Spleen (tissue), 11 donors: ENCODE results near the gene DPF3. TPM values are rescaled to one million over a fixed set of nuclear protein-coding genes. Genes with fewer than 3 reads are reported as not detected.

Experiments used
- DNase-seq: peaks from one replicate; pipeline ENCODE4 v3.0.0-alpha.2; 2020
- H3K27ac ChIP-seq, 8 donors: fragments of 200-600 bp; sonication (generic) in 7 of 8; 1 replicate in 4 of 8; 2 replicates in 4 of 8; pipeline versions ENCODE4 v1.5.0 to v1.8.0; 2016 to 2021; ENCODE audit warnings: inconsistent platforms in 4 of 8, mild to moderate bottlenecking in 4 of 8, moderate library complexity in 1 of 8
- H3K27me3 ChIP-seq, 7 donors: fragments of 200-600 bp; sonication (generic) in 6 of 7; replicated peaks in 1 of 7; 1 replicate in 4 of 7; 2 replicates in 3 of 7; pipeline versions ENCODE4 v1.5.0 to v1.8.0; 2016 to 2021; ENCODE audit warnings: inconsistent platforms in 3 of 7, mild to moderate bottlenecking in 1 of 7
- H3K36me3 ChIP-seq, 6 donors: fragments of 200-600 bp; sonication (generic) in 5 of 6; 1 replicate in 4 of 6; 2 replicates in 2 of 6; pipeline versions ENCODE4 v1.5.0 to v1.8.0; 2016 to 2021; ENCODE audit warnings: inconsistent platforms in 2 of 6
- H3K4me1 ChIP-seq, 6 donors: fragments of 200-600 bp; sonication (generic) in 5 of 6; 1 replicate in 3 of 6; 2 replicates in 3 of 6; pipeline versions ENCODE4 v1.5.0 to v1.8.0; 2016 to 2021; ENCODE audit warnings: inconsistent platforms in 3 of 6
- H3K4me3 ChIP-seq, 8 donors: fragments of 200-600 bp; sonication (generic) in 7 of 8; 1 replicate in 4 of 8; 2 replicates in 4 of 8; pipeline versions ENCODE4 v1.5.0 to v1.8.0; 2016 to 2021; ENCODE audit warnings: inconsistent platforms in 4 of 8, mild to moderate bottlenecking in 4 of 8, moderate library complexity in 2 of 8
- H3K9me3 ChIP-seq, 8 donors: fragments of 200-600 bp; sonication (generic) in 7 of 8; 1 replicate in 4 of 8; 2 replicates in 4 of 8; pipeline versions ENCODE4 v1.5.0 to v1.8.0; 2016 to 2021; ENCODE audit warnings: inconsistent platforms in 4 of 8
- CTCF ChIP-seq, 11 experiments: fragments of 200-600 bp in 7 of 11; fragments of 450-650 bp in 4 of 11; sonication (generic) in 4 of 11; IDR thresholded peaks in 8 of 11; conservative IDR thresholded peaks in 3 of 11; 1 replicate in 7 of 11; 2 replicates in 4 of 11; pipeline versions ENCODE4 v1.4.0 to v1.8.0; 2016 to 2021; ENCODE audit warnings: antibody characterized with exemption in 11 of 11, inconsistent platforms in 4 of 11, mild to moderate bottlenecking in 1 of 11
- POLR2A ChIP-seq, 3 donors: fragments of 450-650 bp; IDR thresholded peaks; one replicate each; pipeline ENCODE4 v1.5.1; 2017; ENCODE audit warnings: antibody characterized with exemption in 3 of 3, mild to moderate bottlenecking in 1 of 3
- POLR2AphosphoS5 ChIP-seq, 3 donors: sonication (generic); formaldehyde crosslinking; IDR thresholded peaks; one replicate each; pipeline ENCODE4 v1.5.1; 2017; ENCODE audit warnings: antibody characterized with exemption in 3 of 3
- WGBS, 5 donors: extraction: QIAGEN DNeasy Blood & Tissue Kit in 3 of 5; methylation state at CpG; one replicate each; pipeline versions ENCODE4 v1.1.5 to v1.1.7; 2013 to 2018; 5-methylcytosine and 5-hydroxymethylcytosine counted together
- intact Hi-C: fragments of 100-400 bp; cut with DNase I; formaldehyde crosslinking; loops from one replicate; pipeline ENCODE4 v1.15.0; 2023; ENCODE audit warnings: low total_unique reads
- polyA plus RNA-seq, 3 donors: library from polyadenylated mRNA; stranded (reverse); fragments of 200-250 nt; gene quantifications; one replicate each; pipeline ENCODE4 v1.2.1, GENCODE V29; 2013
- total RNA-seq, 7 donors: library from RNA; depleted of rRNA in 3 of 7; stranded (reverse); fragments of >200 nt in 3 of 7; fragmentation: NEBNext Ultra II Directional in 4 of 7; extraction: Animal tissue kit (Norgen Biotek cat#: 25700) in 4 of 7; gene quantifications; one replicate each; pipeline versions ENCODE4 v1.1.0 to v1.2.1, GENCODE V29; 2016 to 2021
- donor health status: healthy with polysubstance abuse.
- donor health status: DM: no; HTN: no; CAD: no; lungs with moderate emphysema.
- donor health status: DM: no; HTN: no; CAD: no.
- donor health status: Bipolar disorder and iron deficiency.
- donor health status: healthy.
- donor health status: DM: no; HTN: no; CAD: no.
- donor health status: DM: yes; HTN: yes; CAD: no.

Gene DPF3
- total and polyA plus RNA-seq, 10 donors = 0.76 to 8.9 (median 3.0) TPM

GRCh38 chr14:72926292-72927028 is 32.6 kb upstream of the DPF3 start, which contains the start of gene DCAF4:
Gene DCAF4, plus strand, starts transcription at chr14:72926464. Its CDS starts 11,515 bp downstream, at chr14:72937979.
- H3K27me3 ChIP-seq = no peaks in the 10 kb centered on the region
- DNase-seq = peak; percentile 97
- WGBS, 5 donors = 0 to 1% (median 0%) methylated on average over 19 to 59 of the region's 59 CpGs
- peak within 1 kb of the TSS; percentile 82 to 98 (median 92) for H3K4me3 ChIP-seq
- H3K27ac ChIP-seq = peak within 1 kb of the TSS in 7 of 8 donors; percentile 13 to 87 (median 78)
- intact Hi-C loops = no loop called here
- no peaks in the 10 kb centered on the region for H3K36me3 ChIP-seq
- no peaks in the 10 kb centered on the region for H3K9me3 ChIP-seq
- H3K4me1 ChIP-seq = peaks cover 0 to 25% (median 17%) of the 10 kb centered on the region in 6 donors
- TF ChIP-seq CTCF (IDR thresholded peaks at IDR 0.05 in 8 of 11, conservative IDR thresholded peaks at IDR 0.05 in 3 of 11) = peak in 1 of 11 experiments; percentile 19
- no peak for TF ChIP-seq POLR2A (IDR thresholded peaks at IDR 0.05)
- peak; percentile 56 to 81 (median 78) for TF ChIP-seq POLR2AphosphoS5 (IDR thresholded peaks at IDR 0.05)

DNA sequence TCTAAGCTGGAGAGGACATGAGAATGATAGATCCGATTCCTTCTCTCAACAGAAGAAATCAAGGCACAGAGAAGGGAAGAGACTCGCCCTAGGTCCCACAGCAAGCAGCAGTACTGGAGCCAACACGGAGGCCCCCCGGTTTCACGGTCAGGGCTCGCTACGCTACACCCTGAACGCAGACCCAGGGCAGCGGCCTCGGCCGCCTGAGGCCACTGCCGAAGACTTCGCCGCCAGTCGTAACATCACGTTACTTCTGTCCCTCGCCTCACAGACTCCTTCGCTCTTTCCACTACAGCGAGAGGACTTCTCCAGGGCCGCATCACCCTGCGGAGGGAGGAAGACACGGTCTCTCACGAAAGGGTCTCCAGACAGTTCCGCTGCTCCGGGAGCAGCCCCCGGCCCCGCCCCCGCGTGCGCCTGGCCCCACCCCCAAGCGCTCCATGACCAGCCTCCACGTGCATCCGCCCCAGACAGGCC is 32.0 kb upstream of the DPF3 start:
- peaks cover 0 to 2% (median 0%) of the 10 kb centered on the region in 7 donors for H3K27me3 ChIP-seq
- intact Hi-C loops = no loop called here
- peak overlapping the region in 5 of 8 donors; percentile 3 to 87 (median 82) for H3K27ac ChIP-seq

GRCh38 chr14:72925171-72925759 is 31.4 kb upstream of the DPF3 start:
- H3K36me3 ChIP-seq = no peaks in the 10 kb centered on the region

More for the DNA sequence above, 32.0 kb upstream of the DPF3 start:
- DNase-seq = no peak
- H3K9me3 ChIP-seq = no peaks in the 10 kb centered on the region
- peak overlapping the region; percentile 82 to 98 (median 92) for H3K4me3 ChIP-seq
- TF ChIP-seq POLR2A (IDR thresholded peaks at IDR 0.05) = no peak
- no peak for TF ChIP-seq CTCF (IDR thresholded peaks at IDR 0.05 in 8 of 11, conservative IDR thresholded peaks at IDR 0.05 in 3 of 11)
- no peak for TF ChIP-seq POLR2AphosphoS5 (IDR thresholded peaks at IDR 0.05)
- no peaks in the 10 kb centered on the region for H3K36me3 ChIP-seq
- H3K4me1 ChIP-seq = peaks cover 0 to 25% (median 17%) of the 10 kb centered on the region in 6 donors
- 6 to 10% (median 6%) methylated on average over 20 to 33 of the region's 33 CpGs for WGBS, 5 donors

More at GRCh38 chr14:72925171-72925759, 31.4 kb upstream of the DPF3 start:
- Histone ChIP-seq H3K9me3 (no peaks in the 10 kb centered on the region), H3K27me3 (peaks cover 0 to 6% (median 0%) of the 10 kb centered on the region in 7 donors), H3K27ac (peak overlapping the region in 4 of 8 donors; percentile 3 to 84 (median 80)), H3K4me3 (peak overlapping the region in 4 of 8 donors; percentile 87 to 94 (median 92)), H3K4me1 (peaks cover 0 to 25% (median 17%) of the 10 kb centered on the region in 6 donors)
- DNase-seq = no peak
- TF ChIP-seq CTCF (IDR thresholded peaks at IDR 0.05 in 8 of 11, conservative IDR thresholded peaks at IDR 0.05 in 3 of 11) = no peak
- no peak for TF ChIP-seq POLR2A (IDR thresholded peaks at IDR 0.05)
- TF ChIP-seq POLR2AphosphoS5 (IDR thresholded peaks at IDR 0.05) = no peak
- WGBS, 5 donors = 89 to 95% (median 92%) methylated on average over 22 of the region's 22 CpGs
- intact Hi-C loops = no loop called here
